Activated B cell treated with CpG ODN at 0.5 μM for 24 hours (primary cell): ENCODE measurements around the gene ZNF670. TPM values are rescaled to one million over a fixed set of nuclear protein-coding genes. Genes with fewer than 3 reads are reported as not detected.

Experiments
- ATAC-seq: fragments of 200-7000 bp; cut with Tn5 transposase; one replicate; pipeline ENCODE4 v1.10.0; 2021; ENCODE audit warnings: low read depth, mild to moderate bottlenecking, moderate library complexity
- CTCF ChIA-PET: fragments of 350-600 bp; sonication (Branson Sonifier 250); formaldehyde crosslinking; loops from one replicate; lab custom pipeline; 2021; ENCODE audit warnings: antibody characterized with exemption; lab: Charles Lee
- POLR2A ChIA-PET: fragments of 350-600 bp; sonication (Branson Sonifier 250); formaldehyde crosslinking; loops from one replicate; lab custom pipeline; 2021; ENCODE audit warnings: antibody characterized with exemption; lab: Charles Lee
- DNase-seq: peaks from one replicate; pipeline ENCODE4 v3.0.0; 2022
- H3K27ac Mint-ChIP-seq: one replicate; pipeline ENCODE4 v1.8.0; 2020; ENCODE audit warnings: mixed read lengths
- H3K27me3 Mint-ChIP-seq: one replicate; pipeline ENCODE4 v1.8.0; 2021; ENCODE audit warnings: mixed read lengths
- H3K36me3 Mint-ChIP-seq: one replicate; pipeline ENCODE4 v1.8.0; 2021; ENCODE audit warnings: low read depth, mixed read lengths
- H3K4me1 Mint-ChIP-seq: one replicate; pipeline ENCODE4 v1.8.0; 2021; ENCODE audit warnings: mixed read lengths
- H3K4me3 Mint-ChIP-seq: one replicate; pipeline ENCODE4 v1.8.0; 2020; ENCODE audit warnings: mild to moderate bottlenecking, mixed read lengths
- H3K9me3 Mint-ChIP-seq: one replicate; pipeline ENCODE4 v1.8.0; 2020; ENCODE audit warnings: mixed read lengths
- CTCF ChIP-seq: fragments of 200-600 bp; IDR thresholded peaks from one replicate; pipeline ENCODE4 v1.8.0; 2022; ENCODE audit warnings: antibody characterized with exemption, mild to moderate bottlenecking
- intact Hi-C: fragments of 100-400 bp; cut with micrococcal nuclease; formaldehyde crosslinking; loops from one replicate; pipeline ENCODE4 v1.15.1; 2024
- total RNA-seq: library from RNA; stranded (reverse); gene quantifications from 2 replicates; pipeline ENCODE4 v1.2.3, GENCODE V29; 2022

Gene ZNF670
- total RNA-seq, 1 donor from 2014 or later = 6.2 TPM

- CTCF ChIA-PET = no interaction called here
- Mint-ChIP-seq H3K4me1 (peaks cover 10% of the 10 kb centered on the region), H3K27ac (no peak overlapping the region), H3K27me3 (no peaks in the 10 kb centered on the region), H3K9me3 (peaks cover 21% of the 10 kb centered on the region), H3K4me3 (no peak overlapping the region), H3K36me3 (peaks cover 37% of the 10 kb centered on the region)
- intact Hi-C loops = no loop called here
- DNase-seq (no peak), ATAC-seq (no peak)
- POLR2A ChIA-PET = no interaction called here
- TF ChIP-seq CTCF = no peak
Observed at GRCh38 chr1:247064304-247064703, 14.3 kb downstream of the ZNF670 start.

GRCh38 chr1:247060771-247061170 is 17.8 kb downstream of the ZNF670 start:
- ATAC-seq (no peak), DNase-seq (no peak)
- ChIA-PET POLR2A (no interaction called here), CTCF (no interaction called here)
- intact Hi-C loops = no loop called here
- Mint-ChIP-seq H3K27me3 (no peaks in the 10 kb centered on the region), H3K4me1 (peaks cover 10% of the 10 kb centered on the region), H3K27ac (no peak overlapping the region), H3K9me3 (peaks cover 37% of the 10 kb centered on the region), H3K36me3 (peaks cover 55% of the 10 kb centered on the region), H3K4me3 (no peak overlapping the region)
- no peak for TF ChIP-seq CTCF

- Mint-ChIP-seq H3K27me3 (no peaks in the 10 kb centered on the region), H3K27ac (no peak overlapping the region), H3K4me1 (peaks cover 4% of the 10 kb centered on the region), H3K36me3 (peaks cover 66% of the 10 kb centered on the region), H3K4me3 (no peak overlapping the region), H3K9me3 (peaks cover 50% of the 10 kb centered on the region)
- DNase-seq (no peak), ATAC-seq (no peak)
- intact Hi-C loops = no loop called here
- POLR2A ChIA-PET = no interaction called here
- TF ChIP-seq CTCF = no peak
- CTCF ChIA-PET = no interaction called here
Observed at GRCh38 chr1:247056071-247056470, 22.5 kb downstream of the ZNF670 start.

- no peak for TF ChIP-seq CTCF
- Mint-ChIP-seq H3K9me3 (peaks cover 51% of the 10 kb centered on the region), H3K36me3 (peaks cover 64% of the 10 kb centered on the region), H3K4me3 (no peak overlapping the region), H3K27me3 (no peaks in the 10 kb centered on the region), H3K27ac (no peak overlapping the region), H3K4me1 (peaks cover 4% of the 10 kb centered on the region)
- ATAC-seq = no peak
- ChIA-PET CTCF (no interaction called here), POLR2A (no interaction called here)
- intact Hi-C loops = no loop called here
- DNase-seq = no peak
Observed at GRCh38 chr1:247054992-247055415, 23.6 kb downstream of the ZNF670 start.

GRCh38 chr1:247047702-247048101 is 30.9 kb downstream of the ZNF670 start:
- Mint-ChIP-seq H3K4me1 (no peaks in the 10 kb centered on the region), H3K9me3 (peaks cover 58% of the 10 kb centered on the region), H3K4me3 (no peak overlapping the region), H3K36me3 (peaks cover 57% of the 10 kb centered on the region), H3K27ac (no peak overlapping the region), H3K27me3 (no peaks in the 10 kb centered on the region)
- POLR2A ChIA-PET = no interaction called here
- intact Hi-C loops = no loop called here
- ATAC-seq = no peak
- no peak for DNase-seq
- CTCF ChIA-PET = no interaction called here
- TF ChIP-seq CTCF = no peak
